Coronary artery (tissue), 2 donors: ENCODE measurements around the gene DPEP2.

ENCODE experiments used
- DNase-seq: peaks from one replicate; pipeline ENCODE4 v3.0.0-alpha.2; 2017; ENCODE audit warnings: low spot score
- H3K27ac ChIP-seq, 2 donors: fragments of 200-600 bp; sonication (generic); one replicate each; pipeline ENCODE4 v1.5.1; 2016 to 2019
- H3K4me3 ChIP-seq: fragments of 200-600 bp; sonication (generic); 2 replicates; pipeline ENCODE4 v1.5.1; 2016; ENCODE audit warnings: mild to moderate bottlenecking, moderate library complexity
- TF ChIP-seq, protein P1 (sequence below): fragments of 200-600 bp; sonication (generic); IDR thresholded peaks from one replicate; pipeline ENCODE4 v1.5.1; 2019; ENCODE audit warnings: antibody characterized with exemption

Gene DPEP2

DNA sequence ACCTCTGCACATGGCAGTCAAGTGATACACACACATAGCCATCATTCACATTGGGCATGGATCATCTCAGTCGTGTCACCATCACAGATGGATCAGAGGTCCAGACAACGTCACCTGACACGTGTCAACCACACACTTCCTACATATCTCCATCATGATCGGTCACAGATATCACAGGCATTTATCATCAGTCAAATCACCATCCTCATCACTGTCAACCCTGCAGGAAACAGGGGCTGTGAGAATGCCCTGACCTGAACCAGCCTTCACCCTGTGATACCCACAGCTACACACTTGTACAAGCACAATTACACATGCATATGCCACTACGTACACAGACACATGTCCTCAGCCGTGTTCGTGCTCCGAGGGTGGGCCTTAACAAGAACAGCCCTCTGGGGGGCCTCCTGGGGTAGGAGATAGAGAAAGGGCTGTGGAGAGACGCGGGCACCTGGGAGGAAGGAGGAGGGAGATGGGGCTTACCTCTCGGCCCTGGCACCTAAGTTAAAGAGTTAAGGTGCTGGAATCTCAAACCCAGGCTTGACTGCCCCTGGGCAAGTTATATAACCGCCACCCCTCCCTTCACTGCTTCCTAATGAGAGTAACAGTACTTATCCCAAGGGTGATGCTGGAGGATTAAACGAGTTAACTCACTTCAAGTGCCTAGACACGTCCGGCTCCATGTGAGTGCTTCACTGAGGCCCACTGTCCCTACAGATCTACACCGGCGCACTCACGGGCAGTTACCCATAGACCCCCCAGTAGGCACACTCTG lies 31.9 kb downstream of the DPEP2 start:
- TF ChIP-seq, protein P1, sequence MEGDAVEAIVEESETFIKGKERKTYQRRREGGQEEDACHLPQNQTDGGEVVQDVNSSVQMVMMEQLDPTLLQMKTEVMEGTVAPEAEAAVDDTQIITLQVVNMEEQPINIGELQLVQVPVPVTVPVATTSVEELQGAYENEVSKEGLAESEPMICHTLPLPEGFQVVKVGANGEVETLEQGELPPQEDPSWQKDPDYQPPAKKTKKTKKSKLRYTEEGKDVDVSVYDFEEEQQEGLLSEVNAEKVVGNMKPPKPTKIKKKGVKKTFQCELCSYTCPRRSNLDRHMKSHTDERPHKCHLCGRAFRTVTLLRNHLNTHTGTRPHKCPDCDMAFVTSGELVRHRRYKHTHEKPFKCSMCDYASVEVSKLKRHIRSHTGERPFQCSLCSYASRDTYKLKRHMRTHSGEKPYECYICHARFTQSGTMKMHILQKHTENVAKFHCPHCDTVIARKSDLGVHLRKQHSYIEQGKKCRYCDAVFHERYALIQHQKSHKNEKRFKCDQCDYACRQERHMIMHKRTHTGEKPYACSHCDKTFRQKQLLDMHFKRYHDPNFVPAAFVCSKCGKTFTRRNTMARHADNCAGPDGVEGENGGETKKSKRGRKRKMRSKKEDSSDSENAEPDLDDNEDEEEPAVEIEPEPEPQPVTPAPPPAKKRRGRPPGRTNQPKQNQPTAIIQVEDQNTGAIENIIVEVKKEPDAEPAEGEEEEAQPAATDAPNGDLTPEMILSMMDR = no peak
- H3K27ac ChIP-seq = peak overlapping the region; percentile 98
- H3K4me3 ChIP-seq = peak overlapping the region; percentile 93
- no peak for DNase-seq

DNA sequence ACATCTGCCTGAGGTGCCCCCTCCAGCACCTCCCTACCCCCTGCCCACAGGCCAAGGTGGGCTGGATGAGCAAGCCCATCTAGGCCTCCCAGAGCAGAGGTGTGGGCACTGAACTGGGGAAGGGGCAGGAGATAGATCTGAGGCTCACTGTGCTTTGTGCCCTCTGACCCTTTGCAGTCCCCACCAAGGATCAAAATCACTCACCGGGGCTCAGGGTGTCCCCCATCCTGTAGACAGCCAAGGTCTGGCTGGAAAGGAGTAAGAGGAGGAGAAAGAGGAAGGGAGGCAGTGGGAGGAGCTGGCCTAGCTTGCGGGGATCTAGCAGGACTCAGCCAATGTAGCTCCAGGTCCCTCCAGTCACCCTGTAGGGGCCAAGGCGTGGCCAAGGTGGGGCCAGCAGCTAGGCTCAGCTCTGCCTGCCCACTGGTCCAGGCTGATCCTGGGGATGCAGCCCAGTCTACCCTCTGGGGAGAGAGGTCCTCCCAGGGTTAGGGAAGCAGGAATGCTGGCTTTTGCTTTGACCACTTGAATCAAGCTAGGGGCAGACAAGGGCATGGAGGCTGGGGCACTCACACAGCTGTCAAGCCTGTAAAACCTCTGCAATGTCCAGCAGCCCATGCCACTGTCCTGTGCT lies 32.6 kb downstream of the DPEP2 start:
- peak overlapping the region; percentile 98 for H3K27ac ChIP-seq
- no peak for DNase-seq

DNA sequence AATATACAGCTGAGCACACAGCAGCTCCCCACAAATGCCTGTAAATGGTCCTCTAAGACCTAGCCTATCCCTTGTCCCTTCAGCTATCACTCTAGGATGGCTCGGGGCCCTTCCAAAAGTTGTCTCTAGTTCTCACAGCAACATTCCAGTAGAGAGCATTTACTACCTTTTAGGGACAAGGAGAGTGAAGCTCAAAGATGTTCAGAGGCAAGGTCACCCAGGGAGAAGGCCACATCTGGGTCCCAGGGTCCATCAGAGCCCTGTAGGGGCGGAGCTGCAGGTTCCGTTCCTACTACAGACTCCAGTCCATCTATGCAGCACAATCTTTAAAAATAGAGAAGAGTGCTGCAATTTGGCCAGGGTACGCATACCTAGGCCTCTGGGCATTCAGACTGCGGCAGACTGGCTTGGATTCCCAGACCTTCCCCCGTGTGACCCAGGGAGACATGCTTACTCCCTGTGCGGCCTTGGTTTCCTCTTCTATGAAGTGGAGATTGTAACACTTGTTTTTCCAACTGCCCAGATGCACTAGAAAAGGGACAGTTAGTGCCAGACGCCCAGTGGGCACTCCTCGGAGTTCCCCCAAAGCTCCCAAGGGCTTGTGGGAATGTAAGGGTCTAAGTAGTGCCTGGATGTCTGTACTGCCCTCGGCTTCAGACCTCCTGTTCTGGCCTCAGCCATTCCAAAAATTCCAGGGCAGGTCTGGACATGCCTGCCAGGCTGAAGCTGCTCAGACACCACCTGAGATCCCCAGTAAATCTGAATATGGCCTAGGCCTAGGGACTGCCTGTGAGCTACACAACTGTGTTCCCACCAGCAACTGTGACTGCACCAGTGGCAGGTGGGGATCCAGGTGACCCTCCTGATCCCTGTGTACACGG lies 33.4 kb downstream of the DPEP2 start:
- Histone ChIP-seq H3K4me3 (peak overlapping the region; percentile 93), H3K27ac (peak overlapping the region; percentile 98)
- DNase-seq = no peak
- TF ChIP-seq, protein P1 = no peak

More for the DNA sequence above, 32.6 kb downstream of the DPEP2 start:
- TF ChIP-seq, protein P1 = no peak
- peak overlapping the region; percentile 93 for H3K4me3 ChIP-seq

DNA sequence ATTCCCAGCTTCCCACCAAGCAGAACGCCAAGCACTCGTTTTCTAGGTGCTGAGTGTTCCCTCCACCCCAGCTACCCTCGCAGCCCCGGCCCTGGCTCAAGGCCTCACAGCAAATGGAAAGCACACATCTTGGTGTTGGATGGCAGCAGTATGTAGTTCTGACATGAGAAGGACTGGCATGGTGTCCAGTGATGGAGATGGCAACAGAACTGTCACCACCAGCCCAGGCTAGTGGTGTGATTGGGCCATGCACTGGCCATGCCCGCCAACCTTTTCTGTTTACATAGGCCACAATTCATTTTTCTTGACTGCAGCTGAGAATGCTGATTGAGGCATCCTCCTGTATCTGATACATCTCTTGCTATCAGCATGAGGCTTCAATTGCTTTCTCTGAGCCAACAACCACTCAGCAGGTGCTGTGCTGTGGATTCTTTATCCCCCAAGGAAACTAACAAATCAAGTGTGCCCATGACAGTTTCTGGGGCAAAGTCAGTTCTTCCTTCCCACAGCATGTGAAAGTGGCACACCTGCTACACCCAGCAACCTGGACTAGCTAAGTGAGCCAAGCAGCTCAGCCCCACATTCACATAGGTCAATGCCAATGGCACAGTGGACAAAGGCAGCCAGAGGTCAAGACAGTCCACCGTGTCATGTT lies 34.7 kb downstream of the DPEP2 start:
- no peak for DNase-seq
- TF ChIP-seq, protein P1 = no peak
- Histone ChIP-seq H3K4me3 (peak overlapping the region; percentile 56), H3K27ac (peak overlapping the region in 1 of 2 donors; percentile 98)

DNA sequence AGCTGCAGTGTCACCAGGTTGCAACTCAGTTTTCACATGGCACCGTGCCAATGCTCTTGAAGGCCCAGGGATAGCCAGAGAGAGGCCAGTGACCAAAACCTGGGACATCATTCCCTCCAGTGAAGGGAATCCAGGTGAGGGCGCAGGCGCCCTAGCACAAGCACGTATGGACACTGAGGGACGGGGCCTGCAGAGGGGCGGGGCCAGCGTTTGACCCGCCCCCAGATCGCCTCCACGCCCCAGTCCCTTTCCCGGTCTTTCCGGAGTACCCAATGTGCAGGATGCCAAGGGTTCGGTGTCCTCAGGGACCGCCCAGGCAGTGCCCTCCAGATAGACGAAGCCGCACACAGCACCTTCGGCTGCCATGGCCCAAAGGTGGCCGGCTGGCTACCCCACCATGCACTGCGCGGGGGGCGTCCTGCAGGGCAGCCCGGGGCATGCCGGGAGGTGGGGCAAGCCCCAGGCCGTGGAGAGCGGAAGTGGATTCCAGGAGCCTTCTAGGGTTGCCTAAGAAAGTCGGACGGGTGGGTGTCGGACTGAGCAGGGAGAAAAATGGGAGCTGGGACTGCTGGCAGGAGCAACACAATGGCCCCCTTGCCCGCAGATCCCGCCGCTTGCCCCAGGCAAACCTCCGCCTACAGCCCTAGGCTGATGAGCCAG lies 35.5 kb downstream of the DPEP2 start:
- TF ChIP-seq, protein P1 = no peak
- no peak for DNase-seq
- H3K4me3 ChIP-seq = peak overlapping the region; percentile 56
- H3K27ac ChIP-seq = peak overlapping the region in 1 of 2 donors; percentile 98

DNA sequence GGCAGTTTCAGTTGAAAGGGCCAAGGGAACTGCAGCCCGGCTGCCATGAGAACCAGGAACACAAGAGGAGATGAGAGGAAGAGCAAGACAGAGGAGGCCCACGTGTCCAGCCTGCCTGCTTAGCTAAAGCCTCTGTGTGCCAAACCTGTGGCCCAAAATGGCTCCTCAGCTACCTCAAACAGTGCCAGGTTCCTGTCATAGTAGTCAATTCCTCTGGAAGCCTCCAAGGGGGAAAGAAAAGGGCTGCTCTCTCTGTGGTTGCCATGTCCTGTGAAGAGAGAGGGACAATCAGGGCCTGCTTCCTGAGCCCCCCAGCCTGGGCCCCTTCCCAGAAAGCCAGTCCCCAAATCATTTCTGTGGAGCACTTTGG lies 36.0 kb downstream of the DPEP2 start:
- TF ChIP-seq, protein P1 = no peak
- no peak for DNase-seq
- H3K27ac ChIP-seq = peak overlapping the region in 1 of 2 donors; percentile 98
- H3K4me3 ChIP-seq = peak overlapping the region; percentile 56
